Subcutaneous abdominal adipose tissue (tissue), 5 donors: ENCODE results near the gene SLC18B1.
"Not testable (repeated sequence)": the region's sequence is repeated elsewhere in the genome, so short reads cannot be mapped to it uniquely, and the experiment has no call there.

Source experiments
- H3K27ac ChIP-seq: one replicate; pipeline ENCODE4 v1.7.0; 2013; ENCODE audit warnings: low read depth, mild to moderate bottlenecking, inconsistent platforms, low read length, moderate library complexity
- H3K27me3 ChIP-seq, 5 donors: one replicate each; pipeline ENCODE4 v1.7.0; 2013; ENCODE audit warnings: low read length in 5 of 5, inconsistent platforms in 1 of 5; ENCODE audit not compliant: control insufficient read depth in 5 of 5, insufficient read depth in 4 of 5
- H3K36me3 ChIP-seq, 5 donors: one replicate each; pipeline ENCODE4 v1.7.0; 2013; ENCODE audit warnings: low read length in 5 of 5; ENCODE audit not compliant: control insufficient read depth in 5 of 5, insufficient read depth in 5 of 5
- H3K4me1 ChIP-seq, 5 donors: one replicate each; pipeline ENCODE4 v1.7.0; 2013; ENCODE audit warnings: low read length in 5 of 5, mild to moderate bottlenecking in 3 of 5, moderate library complexity in 1 of 5; ENCODE audit not compliant: control insufficient read depth in 5 of 5, insufficient read depth in 5 of 5
- H3K4me3 ChIP-seq, 5 donors: one replicate each; pipeline ENCODE4 v1.7.0; 2013; ENCODE audit warnings: low read length in 5 of 5, low read depth in 1 of 5
- H3K9ac ChIP-seq, 5 donors: one replicate each; pipeline ENCODE4 v1.7.0; 2013; ENCODE audit warnings: low read length in 5 of 5, mild to moderate bottlenecking in 4 of 5, moderate library complexity in 3 of 5
- H3K9me3 ChIP-seq, 5 donors: one replicate each; pipeline ENCODE4 v1.7.0; 2013; ENCODE audit warnings: low read length in 5 of 5; ENCODE audit not compliant: control insufficient read depth in 5 of 5
- donor health status: healthy.
- donor health status: healthy.
- donor health status: healthy.
- donor health status: healthy.
- donor health status: healthy.

SLC18B1 gene

GRCh38 chr6:132800656-132801055 is 2.2 kb upstream of the SLC18B1 start:
- Histone ChIP-seq H3K36me3 (peaks cover 0 to under 1% (median 0%) of the 10 kb centered on the region in 5 donors), H3K4me1 (peaks cover 0 to 19% (median 10%) of the 10 kb centered on the region in 5 donors), H3K9me3 (peaks cover 0 to 4% (median 0%) of the 10 kb centered on the region in 5 donors), H3K9ac (no peak overlapping the region), H3K4me3 (no peak overlapping the region), H3K27ac (no peak overlapping the region), H3K27me3 (no peaks in the 10 kb centered on the region)

- H3K27me3 ChIP-seq = no peaks in the 10 kb centered on the region
- H3K4me3 ChIP-seq = peak overlapping the region in 4 of 5 donors; percentile 76 to 82 (median 77)
- peak overlapping the region; percentile 60 for H3K27ac ChIP-seq
- peak overlapping the region; percentile 21 to 87 (median 72) for H3K9ac ChIP-seq
- H3K9me3 ChIP-seq = peaks cover 0 to 4% (median 0%) of the 10 kb centered on the region in 5 donors
- H3K4me1 ChIP-seq = peaks cover 0 to 19% (median 10%) of the 10 kb centered on the region in 5 donors
- H3K36me3 ChIP-seq = peaks cover 0 to 3% (median 0%) of the 10 kb centered on the region in 5 donors
Measured at GRCh38 chr6:132798869-132799538, 567 bp upstream of the SLC18B1 start.

GRCh38 chr6:132795461-132795860 is 3.0 kb downstream of the SLC18B1 start:
- Histone ChIP-seq H3K4me3 (no peak overlapping the region), H3K9me3 (no peaks in the 10 kb centered on the region), H3K27me3 (no peaks in the 10 kb centered on the region), H3K36me3 (peaks cover 0 to 3% (median 0%) of the 10 kb centered on the region in 5 donors), H3K4me1 (peaks cover 0 to 32% (median 15%) of the 10 kb centered on the region in 5 donors), H3K9ac (no peak overlapping the region), H3K27ac (no peak overlapping the region)

DNA sequence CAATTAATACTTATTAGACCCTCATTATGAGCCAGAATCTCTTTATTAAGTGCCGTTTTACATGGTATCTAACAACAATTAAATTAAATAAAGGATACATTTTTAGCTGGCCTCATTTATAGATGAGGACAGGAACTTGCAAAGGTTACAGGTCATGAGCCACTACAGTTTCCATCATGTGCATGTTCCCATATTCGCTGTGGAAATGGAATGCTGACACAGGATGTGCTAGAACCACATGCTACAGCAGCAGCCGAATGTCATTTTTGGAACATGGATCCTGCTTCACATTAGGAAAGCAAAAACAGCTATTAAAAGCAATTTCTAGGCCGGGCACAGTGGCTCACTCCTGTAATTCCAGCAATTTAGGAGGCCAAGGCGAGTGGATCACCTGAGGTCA is 5.9 kb downstream of the SLC18B1 start:
- Histone ChIP-seq H3K9ac (no peak overlapping the region), H3K27me3 (no peaks in the 10 kb centered on the region), H3K4me1 (peaks cover 0 to 21% (median 6%) of the 10 kb centered on the region in 5 donors), H3K4me3 (no peak overlapping the region), H3K27ac (no peak overlapping the region), H3K36me3 (peaks cover 0 to 6% (median 0%) of the 10 kb centered on the region in 5 donors), H3K9me3 (no peaks in the 10 kb centered on the region)

- H3K36me3 ChIP-seq = peaks cover 0 to 12% (median 2%) of the 10 kb centered on the region in 5 donors
- no peaks in the 10 kb centered on the region for H3K9me3 ChIP-seq
- H3K4me3 ChIP-seq = no peak overlapping the region
- H3K4me1 ChIP-seq = peaks cover 0 to 21% (median 6%) of the 10 kb centered on the region in 5 donors
- H3K27me3 ChIP-seq = no peaks in the 10 kb centered on the region
- H3K9ac ChIP-seq = no peak overlapping the region
- H3K27ac ChIP-seq = peak overlapping the region; percentile 38
Measured at GRCh38 chr6:132790450-132790849, 8.0 kb downstream of the SLC18B1 start.

GRCh38 chr6:132789396-132789776 is 9.1 kb downstream of the SLC18B1 start:
- H3K27me3 ChIP-seq = no peaks in the 10 kb centered on the region
- H3K27ac ChIP-seq = no peak overlapping the region
- no peak overlapping the region for H3K9ac ChIP-seq
- no peaks in the 10 kb centered on the region for H3K9me3 ChIP-seq
- peaks cover 0 to 13% (median 2%) of the 10 kb centered on the region in 5 donors for H3K36me3 ChIP-seq
- peaks cover 0 to 21% (median 6%) of the 10 kb centered on the region in 5 donors for H3K4me1 ChIP-seq
- H3K4me3 ChIP-seq = no peak overlapping the region

DNA sequence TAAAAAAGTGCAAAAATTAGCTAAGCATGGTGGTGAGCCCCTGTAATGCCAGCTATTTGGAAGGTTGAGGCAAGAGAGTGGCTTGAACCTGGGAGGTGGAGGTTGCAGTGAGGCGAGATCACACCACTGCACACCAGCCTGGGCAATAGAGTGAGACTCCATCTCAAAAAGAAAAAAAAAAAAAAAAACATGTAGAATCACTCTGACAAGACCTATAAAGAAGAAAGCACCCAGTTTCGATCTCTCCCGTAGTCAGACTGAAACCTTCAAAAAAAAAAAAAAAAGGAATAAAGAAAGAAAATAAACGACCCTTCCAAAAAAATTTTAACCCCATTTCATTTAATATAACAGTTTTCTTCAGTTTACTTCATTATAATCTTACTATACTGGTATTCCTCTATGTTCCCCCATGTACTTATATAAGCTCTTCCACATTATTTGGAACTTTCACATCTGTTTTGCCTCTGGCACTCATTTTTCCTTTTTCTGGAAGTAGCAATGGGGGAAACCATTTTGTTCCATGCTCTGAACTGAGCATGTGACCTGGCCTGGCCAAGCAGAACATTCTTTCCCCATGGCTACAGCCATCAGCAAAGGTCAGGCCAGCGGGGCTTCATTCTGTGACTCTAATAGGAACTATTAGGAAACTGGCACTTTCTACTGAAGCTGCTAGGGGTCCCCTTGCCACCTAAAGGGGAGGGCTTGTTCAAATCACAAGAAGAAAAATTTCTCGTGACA is 9.6 kb downstream of the SLC18B1 start:
- Histone ChIP-seq H3K36me3 (peaks cover 0 to 12% (median 2%) of the 10 kb centered on the region in 5 donors), H3K9me3 (no peaks in the 10 kb centered on the region), H3K27me3 (no peaks in the 10 kb centered on the region), H3K4me1 (peaks cover 0 to 21% (median 6%) of the 10 kb centered on the region in 5 donors), H3K27ac (no peak overlapping the region), H3K9ac (no peak overlapping the region), H3K4me3 (no peak overlapping the region)

DNA sequence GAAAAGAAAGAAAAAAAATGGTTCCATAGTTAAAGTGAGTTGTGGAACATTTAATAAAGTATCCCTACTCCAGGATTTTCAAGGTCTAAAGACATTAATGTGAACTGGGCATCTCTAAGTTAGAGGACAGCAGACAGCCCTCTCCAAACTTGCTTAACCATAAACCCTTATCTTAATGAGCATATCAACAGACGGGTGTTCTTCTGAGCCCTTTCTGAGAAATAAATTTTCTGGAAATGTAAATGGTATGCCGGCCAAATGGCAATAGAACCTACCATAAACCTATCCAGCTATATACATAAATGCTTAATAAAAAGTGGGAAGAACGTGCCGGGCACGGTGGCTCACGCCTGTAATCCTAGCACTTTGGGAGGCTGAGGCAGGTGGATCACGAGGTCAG is 12.5 kb downstream of the SLC18B1 start:
- peaks cover 0 to 10% (median 0%) of the 10 kb centered on the region in 5 donors for H3K4me1 ChIP-seq
- no peak overlapping the region for H3K4me3 ChIP-seq
- H3K27me3 ChIP-seq = no peaks in the 10 kb centered on the region
- no peak overlapping the region for H3K9ac ChIP-seq
- H3K9me3 ChIP-seq = no peaks in the 10 kb centered on the region
- peaks cover 2 to 17% (median 5%) of the 10 kb centered on the region in 5 donors for H3K36me3 ChIP-seq
- H3K27ac ChIP-seq = no peak overlapping the region

DNA sequence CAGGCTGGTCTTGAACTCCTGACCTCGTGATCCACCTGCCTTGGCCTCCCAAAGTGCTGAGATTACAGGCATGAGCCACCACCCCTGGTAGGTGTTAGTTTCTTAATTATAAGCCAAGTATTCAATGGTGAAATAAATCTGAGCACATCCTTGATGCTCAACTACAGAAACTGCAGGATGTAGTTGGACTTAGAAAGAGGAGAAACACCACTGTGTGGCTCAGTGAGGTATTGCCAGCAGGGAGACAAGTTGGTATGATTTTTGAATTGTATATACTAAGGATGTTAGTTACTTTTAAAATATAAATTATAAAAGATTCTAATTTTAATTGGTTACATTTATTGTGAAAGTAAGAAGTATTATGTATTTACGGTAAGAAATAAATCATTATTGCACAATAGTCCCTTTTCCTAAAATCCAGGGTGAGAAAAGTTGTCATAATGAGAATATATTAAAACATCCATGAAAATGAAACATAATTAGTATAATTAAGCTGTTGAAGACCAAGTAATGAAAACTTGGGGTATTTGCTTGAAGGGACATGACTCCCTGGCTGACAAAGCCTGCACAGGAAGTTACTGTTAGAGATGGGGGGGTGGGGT is 17.6 kb downstream of the SLC18B1 start:
- Histone ChIP-seq H3K36me3 (peaks cover 6 to 35% (median 17%) of the 10 kb centered on the region in 5 donors), H3K9me3 (no peaks in the 10 kb centered on the region), H3K27ac (no peak overlapping the region), H3K4me3 (no peak overlapping the region), H3K4me1 (no peaks in the 10 kb centered on the region), H3K9ac (no peak overlapping the region), H3K27me3 (no peaks in the 10 kb centered on the region)

GRCh38 chr6:132777881-132778280 is 20.6 kb downstream of the SLC18B1 start:
- H3K9me3 ChIP-seq, H3K4me1 ChIP-seq, H3K4me3 ChIP-seq, H3K27ac ChIP-seq, H3K9ac ChIP-seq, H3K27me3 ChIP-seq: not testable (repeated sequence)
- peaks cover 9 to 31% (median 19%) of the 10 kb centered on the region in 5 donors for H3K36me3 ChIP-seq
